SKM-1 (cell line): ENCODE results near the gene CBLB.
"Not testable (repeated sequence)": the region's sequence is repeated elsewhere in the genome, so short reads cannot be mapped to it uniquely, and the experiment has no call there.

Experiments
- DNase-seq: peaks from one replicate; lab custom pipeline; 2025; ENCODE audit not compliant: unreplicated experiment; lab: John Stamatoyannopoulos, UW

CBLB gene

GRCh38 chr3:105823149-105823867, 45.5 kb downstream of the CBLB start:
- no peak for DNase-seq

GRCh38 chr3:105822171-105823123, 46.4 kb downstream of the CBLB start:
- no peak for DNase-seq

GRCh38 chr3:105821433-105821832, 47.4 kb downstream of the CBLB start:
- no peak for DNase-seq

GRCh38 chr3:105816833-105817232, 52.0 kb downstream of the CBLB start:
- no peak for DNase-seq

GRCh38 chr3:105815331-105815730, 53.5 kb downstream of the CBLB start:
- DNase-seq, result not testable (repeated sequence)

DNA sequence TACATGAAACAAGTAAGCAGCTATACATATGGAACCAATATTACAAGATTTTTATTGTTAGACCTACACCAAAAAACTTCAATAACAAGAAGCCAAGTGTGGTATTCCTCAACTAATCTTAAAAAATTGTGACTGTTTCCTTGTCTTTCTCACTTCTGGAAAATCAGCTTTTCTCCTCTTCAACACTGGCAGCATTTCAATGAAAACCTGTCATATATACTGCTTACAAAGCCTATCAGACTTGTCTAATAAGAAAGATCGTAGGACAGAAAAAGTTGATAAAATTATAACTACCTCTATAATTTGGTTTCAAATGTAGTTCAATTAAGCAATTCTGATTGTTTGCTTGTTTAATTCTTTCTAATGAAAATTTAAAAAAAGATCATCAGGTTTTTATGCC, 55.1 kb downstream of the CBLB start:
- DNase-seq, result no peak

- DNase-seq, result no peak
Measured at GRCh38 chr3:105812194-105812586, 56.6 kb downstream of the CBLB start.

GRCh38 chr3:105811518-105812193, 57.2 kb downstream of the CBLB start:
- no peak for DNase-seq

GRCh38 chr3:105809208-105809888, 59.5 kb downstream of the CBLB start:
- no peak for DNase-seq

DNA sequence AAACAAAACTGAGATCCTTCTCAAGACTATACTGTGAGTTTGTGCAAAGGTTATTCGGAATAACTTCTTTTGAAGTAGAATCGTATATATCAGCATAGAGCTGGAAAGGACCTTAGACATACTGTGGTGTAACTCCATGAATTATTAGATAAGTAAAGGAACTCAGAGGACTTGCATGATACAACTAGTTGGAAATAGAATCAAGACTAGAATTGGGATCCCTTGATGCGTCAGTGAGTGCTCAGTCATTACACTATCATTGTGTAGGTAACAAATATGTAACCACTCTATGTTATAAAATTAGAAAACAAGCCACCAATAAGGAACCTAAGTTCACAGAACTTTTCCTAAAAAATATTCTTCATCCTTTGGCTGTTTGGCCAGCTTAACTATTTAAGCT, 61.1 kb downstream of the CBLB start:
- DNase-seq, result no peak

GRCh38 chr3:105807146-105807545, 61.7 kb downstream of the CBLB start:
- DNase-seq, result no peak

GRCh38 chr3:105806359-105806758, 62.5 kb downstream of the CBLB start:
- no peak for DNase-seq

DNA sequence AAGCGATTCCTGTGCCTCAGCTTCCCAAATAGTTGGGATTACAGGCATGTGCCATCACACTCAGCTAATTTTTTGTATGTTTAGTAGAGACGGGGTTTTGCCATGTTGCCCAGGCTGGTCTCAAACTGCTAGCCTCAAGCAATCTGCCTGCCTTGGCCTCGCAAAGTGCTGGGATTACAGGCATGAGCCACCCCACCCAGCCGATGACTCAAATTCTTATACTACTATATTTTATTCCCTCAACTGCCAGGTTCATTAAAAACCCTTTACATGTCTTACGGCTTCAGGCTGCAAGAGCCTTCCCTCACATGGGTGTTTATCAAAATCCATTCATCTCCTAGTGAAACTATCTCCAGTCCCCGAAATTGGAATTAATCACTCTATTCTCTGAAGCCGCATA, 63.4 kb downstream of the CBLB start:
- no peak for DNase-seq

DNA sequence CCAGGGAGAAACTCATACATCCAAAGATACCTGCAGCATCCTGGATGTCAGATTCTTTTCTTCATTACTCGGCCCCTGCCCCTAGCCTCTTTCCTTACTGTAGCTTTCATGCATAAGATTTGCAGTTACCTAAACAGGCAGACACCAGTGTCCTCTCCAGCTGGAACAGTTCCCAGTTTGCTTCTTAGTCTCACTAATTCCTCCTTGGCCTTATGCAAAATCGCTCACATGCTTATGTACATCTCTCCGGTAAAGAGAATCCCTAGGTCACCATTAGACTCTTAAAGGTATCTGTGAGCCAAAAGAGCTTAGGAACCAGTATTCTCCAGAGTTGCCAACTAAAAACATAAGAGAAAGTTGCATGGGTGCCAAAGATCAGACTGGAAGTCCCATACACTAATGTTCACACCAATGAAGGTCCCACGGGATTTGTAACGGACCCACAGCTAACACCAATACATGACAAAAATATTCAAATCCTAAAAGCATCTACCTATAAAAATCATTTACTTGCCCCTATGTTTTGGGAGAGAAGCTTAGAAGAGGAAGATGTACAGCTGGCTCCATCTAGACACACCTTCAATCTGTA, 66.6 kb downstream of the CBLB start:
- DNase-seq, result no peak

DNA sequence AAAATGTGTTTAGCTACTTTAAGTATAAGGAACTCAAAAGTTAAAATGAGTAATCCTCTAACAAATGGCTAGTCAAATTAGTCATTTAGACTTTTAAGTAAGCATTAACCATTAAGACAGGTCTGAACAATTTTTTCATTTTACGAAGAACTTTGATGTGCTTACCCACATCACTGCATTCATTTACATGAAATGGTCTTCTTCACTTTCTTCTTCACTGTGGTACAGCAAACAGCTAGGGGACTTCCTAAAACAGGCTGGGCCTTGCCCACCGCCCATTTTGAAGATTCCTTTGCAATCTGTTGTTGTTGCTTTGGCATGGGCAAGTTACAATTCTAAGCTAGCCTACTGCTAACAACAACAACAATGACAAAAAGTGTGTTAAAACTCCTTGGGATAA, 67.4 kb downstream of the CBLB start:
- DNase-seq, result no peak

- no peak for DNase-seq
Measured at GRCh38 chr3:105800320-105800719, 68.5 kb downstream of the CBLB start.

DNA sequence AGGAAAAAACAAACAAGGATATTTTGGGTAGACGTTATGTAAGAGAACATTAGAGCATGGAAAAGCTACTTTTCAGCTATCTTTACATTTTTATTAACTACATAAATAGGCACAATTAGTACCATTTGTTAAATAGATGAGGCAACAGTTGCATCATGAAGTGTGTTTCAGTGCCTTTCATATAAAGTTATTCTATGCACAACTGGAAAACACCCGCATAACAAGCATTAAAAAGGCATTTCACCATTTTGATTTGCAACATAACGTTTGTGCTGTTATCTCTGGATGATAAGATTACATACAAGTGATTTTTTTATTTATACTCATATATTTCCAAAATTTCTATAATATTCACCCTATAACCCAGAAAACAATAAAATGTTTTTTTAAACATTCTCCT, 69.5 kb downstream of the CBLB start:
- DNase-seq, result no peak

GRCh38 chr3:105798381-105798934, 70.4 kb downstream of the CBLB start:
- DNase-seq, result peak; percentile 35

GRCh38 chr3:105793040-105793439, 75.8 kb downstream of the CBLB start:
- no peak for DNase-seq
